Lower leg skin (tissue), 3 donors: ENCODE results near the gene BTBD1.

Source experiments
- POLR2A ChIP-seq, 2 donors: fragments of 450-650 bp; IDR thresholded peaks; one replicate each; pipeline ENCODE4 v1.6.1; 2016 to 2017; ENCODE audit warnings: antibody characterized with exemption in 2 of 2, mild to moderate bottlenecking in 1 of 2, moderate library complexity in 1 of 2
- TF ChIP-seq, protein P1 (sequence below), 3 donors: fragments of 450-650 bp; IDR thresholded peaks; one replicate each; pipeline ENCODE4 v1.5.1; 2016; ENCODE audit warnings: antibody characterized with exemption in 3 of 3, mild to moderate bottlenecking in 3 of 3, moderate library complexity in 2 of 3

DNA sequence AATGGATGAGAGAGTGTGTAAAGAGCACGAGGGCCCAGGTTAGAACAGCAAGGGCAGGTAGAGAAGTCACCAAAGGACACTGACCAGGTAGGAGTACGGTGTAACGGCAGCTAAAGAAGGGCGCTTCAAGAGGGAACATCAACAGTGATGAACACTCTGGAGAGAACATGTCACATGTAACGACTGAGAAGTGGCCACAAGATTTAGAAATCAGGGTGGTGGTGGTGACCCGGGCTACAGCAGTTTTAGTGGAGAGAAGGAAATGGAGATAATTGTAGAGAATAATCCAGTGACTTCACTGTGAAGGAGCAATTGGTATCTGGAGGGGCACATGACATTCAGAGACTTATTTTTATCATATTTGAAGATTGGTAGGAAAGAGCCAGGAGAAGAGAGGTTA is 54.4 kb downstream of the BTBD1 start:
- TF ChIP-seq, protein P1, sequence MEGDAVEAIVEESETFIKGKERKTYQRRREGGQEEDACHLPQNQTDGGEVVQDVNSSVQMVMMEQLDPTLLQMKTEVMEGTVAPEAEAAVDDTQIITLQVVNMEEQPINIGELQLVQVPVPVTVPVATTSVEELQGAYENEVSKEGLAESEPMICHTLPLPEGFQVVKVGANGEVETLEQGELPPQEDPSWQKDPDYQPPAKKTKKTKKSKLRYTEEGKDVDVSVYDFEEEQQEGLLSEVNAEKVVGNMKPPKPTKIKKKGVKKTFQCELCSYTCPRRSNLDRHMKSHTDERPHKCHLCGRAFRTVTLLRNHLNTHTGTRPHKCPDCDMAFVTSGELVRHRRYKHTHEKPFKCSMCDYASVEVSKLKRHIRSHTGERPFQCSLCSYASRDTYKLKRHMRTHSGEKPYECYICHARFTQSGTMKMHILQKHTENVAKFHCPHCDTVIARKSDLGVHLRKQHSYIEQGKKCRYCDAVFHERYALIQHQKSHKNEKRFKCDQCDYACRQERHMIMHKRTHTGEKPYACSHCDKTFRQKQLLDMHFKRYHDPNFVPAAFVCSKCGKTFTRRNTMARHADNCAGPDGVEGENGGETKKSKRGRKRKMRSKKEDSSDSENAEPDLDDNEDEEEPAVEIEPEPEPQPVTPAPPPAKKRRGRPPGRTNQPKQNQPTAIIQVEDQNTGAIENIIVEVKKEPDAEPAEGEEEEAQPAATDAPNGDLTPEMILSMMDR (IDR thresholded peaks at IDR 0.05), result no peak
- TF ChIP-seq POLR2A (IDR thresholded peaks at IDR 0.05), result no peak
